ENCODE results near the gene MIEF2. TPM values are rescaled to one million over a fixed set of nuclear protein-coding genes. Genes with fewer than 3 reads are reported as not detected.

The MIEF2 gene
- polyA plus RNA-seq, 1 donor from 2014 or later = 74.9 TPM

DNA sequence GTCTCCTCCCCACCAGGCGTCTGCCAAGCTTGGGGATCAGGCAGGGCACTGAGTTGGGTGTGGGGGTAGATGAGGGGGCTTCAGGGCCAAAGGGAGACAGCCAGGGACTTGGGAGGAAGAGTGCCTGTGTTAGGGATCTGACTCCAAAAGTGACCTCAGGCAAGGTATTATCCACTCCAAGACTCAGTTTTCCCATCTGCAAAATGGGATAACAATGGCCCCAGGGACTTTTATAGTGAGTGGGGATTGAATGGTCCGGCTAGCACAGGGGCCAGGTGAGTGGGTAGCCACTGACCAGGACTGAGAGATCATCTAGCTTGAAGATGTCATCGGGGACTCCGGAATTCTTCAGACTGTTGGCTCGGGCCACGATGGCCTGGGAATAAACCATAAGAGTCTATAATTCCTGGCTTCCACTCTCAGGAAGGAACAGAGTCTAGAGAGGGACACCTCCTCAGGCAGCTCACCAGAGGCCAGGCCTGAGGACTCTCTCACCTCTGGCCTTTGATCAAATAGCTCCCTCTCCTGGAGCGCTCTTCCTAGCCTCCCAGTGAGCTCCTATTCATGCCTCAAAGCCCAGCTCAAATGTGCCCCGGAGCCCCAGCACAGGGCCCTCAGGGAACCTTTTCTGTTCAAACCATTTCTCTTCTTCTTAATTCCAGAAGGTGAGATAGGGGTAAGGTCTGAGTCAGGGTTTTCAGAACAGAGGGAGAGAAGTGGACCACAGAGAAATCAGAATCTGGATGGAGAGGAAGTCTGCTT, 5.4 kb upstream of the MIEF2 start:
- Histone ChIP-seq H3K9ac (ENCODE audit: low read length) (no peak overlapping the region), H3K9me2 (ENCODE audit: insufficient read depth, low read length) (no peaks in the 10 kb centered on the region), H3K79me2 (replicated peaks; ENCODE audit: insufficient read depth, low read length) (peaks cover 16% of the 10 kb centered on the region), H3K27ac (ENCODE audit: low read length) (no peak overlapping the region), H3K36me3 (ENCODE audit: insufficient read depth, low read length) (no peaks in the 10 kb centered on the region), H2AFZ (ENCODE audit: low read depth, low read length) (no peak overlapping the region), H3K4me2 (ENCODE audit: low read length) (no peak overlapping the region), H3F3A (ENCODE audit: insufficient read depth, low read length, poor library complexity, severe bottlenecking) (no peaks in the 10 kb centered on the region), H3K27me3 (ENCODE audit: insufficient read depth, low read depth, low read length) (no peaks in the 10 kb centered on the region), H4K20me1 (ENCODE audit: insufficient read depth) (no peaks in the 10 kb centered on the region), H3K9me3 (ENCODE audit: low read length) (no peaks in the 10 kb centered on the region), H3K4me3 (ENCODE audit: low read length) (no peak overlapping the region)
- TF ChIP-seq EZH2 (IDR thresholded peaks at IDR 0.05; ENCODE audit: borderline replicate concordance, insufficient read depth, low read length, poor library complexity, severe bottlenecking) (no peak), RAD21 (conservative IDR thresholded peaks at IDR 0.05) (no peak), MXI1 (conservative IDR thresholded peaks at IDR 0.05; ENCODE audit: poor library complexity, severe bottlenecking) (no peak), POLR2AphosphoS5 (IDR thresholded peaks at IDR 0.05) (no peak)

DNA sequence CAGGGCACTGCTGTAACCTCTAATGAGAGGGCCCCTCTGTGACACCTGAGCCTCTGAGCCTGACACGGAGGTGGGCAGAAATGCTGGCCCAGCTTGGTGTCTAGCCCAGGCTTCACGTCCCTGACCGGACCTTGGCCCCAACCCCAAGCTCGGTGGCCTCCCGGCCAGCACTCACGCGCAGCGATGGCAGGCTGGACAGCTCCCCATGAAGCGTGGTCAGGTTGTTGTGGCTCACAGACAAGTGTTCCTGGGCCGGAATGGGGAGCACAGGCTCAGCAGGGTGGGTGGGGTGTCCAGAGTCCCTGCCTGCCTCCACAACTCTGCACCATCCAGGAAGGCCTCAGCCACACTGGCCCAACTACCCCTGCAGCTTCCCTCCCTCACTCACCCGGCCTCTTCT, 4.1 kb upstream of the MIEF2 start:
- H3K4me2 ChIP-seq (ENCODE audit: low read length) = no peak overlapping the region
- no peaks in the 10 kb centered on the region for H3K9me3 ChIP-seq (ENCODE audit: low read length)
- H3K36me3 ChIP-seq (ENCODE audit: insufficient read depth, low read length) = no peaks in the 10 kb centered on the region
- no peaks in the 10 kb centered on the region for H3F3A ChIP-seq (ENCODE audit: insufficient read depth, low read length, poor library complexity, severe bottlenecking)
- TF ChIP-seq POLR2AphosphoS5 (IDR thresholded peaks at IDR 0.05) (no peak), EP300 (conservative IDR thresholded peaks at IDR 0.05; ENCODE audit: poor library complexity, severe bottlenecking) (no peak), REST (IDR thresholded peaks at IDR 0.05; ENCODE audit: borderline replicate concordance) (no peak), EZH2 (IDR thresholded peaks at IDR 0.05; ENCODE audit: borderline replicate concordance, insufficient read depth, low read length, poor library complexity, severe bottlenecking) (no peak), RAD21 (conservative IDR thresholded peaks at IDR 0.05) (no peak), SMC3 (conservative IDR thresholded peaks at IDR 0.05; ENCODE audit: poor library complexity) (no peak), CTCF (IDR thresholded peaks at IDR 0.05; ENCODE audit: poor library complexity, severe bottlenecking) (no peak), MXI1 (conservative IDR thresholded peaks at IDR 0.05; ENCODE audit: poor library complexity, severe bottlenecking) (no peak), TAF1 (IDR thresholded peaks at IDR 0.05; ENCODE audit: low read depth) (no peak)
- peaks cover 21% of the 10 kb centered on the region for H3K79me2 ChIP-seq (replicated peaks; ENCODE audit: insufficient read depth, low read length)
- no peaks in the 10 kb centered on the region for H3K9me2 ChIP-seq (ENCODE audit: insufficient read depth, low read length)
- H3K9ac ChIP-seq (ENCODE audit: low read length) = peak overlapping the region; percentile 89
- peak overlapping the region; percentile 98 for H3K4me3 ChIP-seq (ENCODE audit: low read length)
- no peak overlapping the region for H2AFZ ChIP-seq (ENCODE audit: low read depth, low read length)
- no peaks in the 10 kb centered on the region for H4K20me1 ChIP-seq (ENCODE audit: insufficient read depth)
- H3K27ac ChIP-seq (ENCODE audit: low read length) = no peak overlapping the region
- H3K27me3 ChIP-seq (ENCODE audit: insufficient read depth, low read depth, low read length) = no peaks in the 10 kb centered on the region
